Measurements from ENCODE around the gene MRM3. TPM values are rescaled to one million over a fixed set of nuclear protein-coding genes. Genes with fewer than 3 reads are reported as not detected.

Gene MRM3
- total and polyA plus RNA-seq, 2 of the 4 experiments (the other 2 are of a cell fraction): 9.0 to 15.2 TPM

DNA sequence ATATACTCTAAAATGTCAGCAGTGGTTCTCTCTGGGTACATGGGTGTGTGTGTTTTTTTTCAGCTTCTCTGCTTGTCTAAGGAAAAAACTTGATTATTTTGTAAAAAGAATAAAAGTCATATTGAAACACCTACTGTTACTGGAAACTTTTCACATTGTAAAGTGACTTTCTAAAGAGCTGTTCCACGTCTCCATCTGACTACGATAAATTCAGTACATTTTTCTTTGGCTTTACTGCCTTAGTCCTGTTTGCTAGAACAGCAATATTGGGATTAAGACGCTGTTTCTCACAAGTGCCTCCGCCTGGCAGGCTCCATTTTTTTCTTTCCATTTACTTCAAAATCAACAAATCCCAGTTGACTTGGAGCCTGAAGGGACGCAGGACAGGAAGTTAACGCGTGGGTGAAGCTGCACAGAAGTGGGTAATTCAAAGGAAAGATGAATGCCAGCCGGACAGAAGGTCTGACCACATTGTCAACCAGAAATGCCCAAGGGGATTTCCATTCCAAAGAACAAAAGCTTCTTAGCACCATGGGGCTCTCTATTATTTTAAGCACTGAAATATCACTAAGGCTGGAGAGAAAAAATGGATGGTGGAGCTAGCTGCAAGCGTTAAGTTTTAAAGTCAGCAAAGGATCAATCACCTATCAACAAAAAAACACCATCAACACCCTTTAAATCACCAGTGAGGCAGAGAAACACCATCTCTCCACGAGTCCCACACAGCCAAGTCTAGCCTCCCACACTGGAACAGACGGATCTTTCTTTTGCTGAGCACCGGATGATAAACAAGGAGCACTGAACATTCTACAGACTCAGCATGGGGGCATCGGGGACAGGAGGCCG is 8.5 kb upstream of the MRM3 start:
- intact Hi-C loops (cut with micrococcal nuclease) (no loop called here), dilution Hi-C loops (cut with HindIII; ENCODE audit: low sequenced_read_pairs, unreplicated experiment) (no loop called here), in situ Hi-C loops (cut with MboI; ENCODE audit: low sequenced_read_pairs) (no loop called here)
- Histone ChIP-seq H3K4me1 (ENCODE audit: control insufficient read depth, insufficient read depth, low read length) (no peaks in the 10 kb centered on the region), H2BK20ac (ENCODE audit: low read depth, low read length) (no peak overlapping the region), H3K9me3 (ENCODE audit: control insufficient read depth, insufficient read depth, low read length) (no peaks in the 10 kb centered on the region), H2BK5ac (ENCODE audit: low read depth, low read length, poor library complexity, severe bottlenecking) (no peak overlapping the region), H3K14ac (replicated peaks; ENCODE audit: low read depth, low read length) (no peak overlapping the region), H2AK5ac (ENCODE audit: low read depth, low read length) (no peak overlapping the region), H3K18ac (ENCODE audit: low read depth, low read length) (no peak overlapping the region), H3K4me3 (ENCODE audit: insufficient read depth, low read depth, low read length) (no peak overlapping the region), H4K91ac (ENCODE audit: insufficient read depth, low read depth, low read length) (no peak overlapping the region), H3K4ac (ENCODE audit: low read depth, low read length) (no peak overlapping the region), H3K4me2 (ENCODE audit: low read depth, low read length) (no peak overlapping the region), H2BK15ac (ENCODE audit: low read depth, low read length) (no peak overlapping the region), H3K56ac (ENCODE audit: extremely low read depth, insufficient read depth, low read length) (no peak overlapping the region), H3K9me1 (ENCODE audit: insufficient read depth, low read length) (no peaks in the 10 kb centered on the region), H3K27me3 (ENCODE audit: control insufficient read depth, insufficient read depth, low read length) (no peaks in the 10 kb centered on the region), H2AFZ (replicated peaks; ENCODE audit: low read length, poor library complexity) (no peak overlapping the region), H2AK9ac (replicated peaks; ENCODE audit: low read depth, low read length, poor library complexity) (no peak overlapping the region), H4K8ac (ENCODE audit: low read depth in 2 of 2, low read length in 2 of 2) (no peak overlapping the region), H3K23ac (ENCODE audit: low read depth, low read length) (no peak overlapping the region), H4K5ac (ENCODE audit: low read depth, low read length) (no peak overlapping the region), H3K79me1 (ENCODE audit: low read depth in 1 of 2, low read length in 2 of 2) (peaks cover 14 to 34% of the 10 kb centered on the region in 2 experiments), H3K27ac (ENCODE audit: insufficient read depth, low read length) (no peak overlapping the region), H2BK120ac (ENCODE audit: low read depth, low read length) (no peak overlapping the region), H4K20me1 (ENCODE audit: insufficient read depth, low read length) (no peaks in the 10 kb centered on the region), H3K36me3 (ENCODE audit: control insufficient read depth, insufficient read depth, low read length) (peaks cover 52% of the 10 kb centered on the region), H3K9ac (ENCODE audit: low read depth, low read length) (no peak overlapping the region)
- DNase-seq: no peak
- WGBS, 2 experiments (ENCODE audit: extremely low coverage in 2 of 2, insufficient read length in 1 of 2): 100% methylated on average over 5 of the region's 14 CpGs; no CpG with 5 or more reads in 1 of the 2 experiments
- TF ChIP-seq BHLHE40 (IDR thresholded peaks at IDR 0.05; ENCODE audit: low read depth, low read length): no peak
- TF ChIP-seq SMC3 (IDR thresholded peaks at IDR 0.05; ENCODE audit: low read depth, low read length): no peak
- no peak for TF ChIP-seq RCOR1 (IDR thresholded peaks at IDR 0.05; ENCODE audit: insufficient replicate concordance, low read length)
- no peak for TF ChIP-seq MAZ (IDR thresholded peaks at IDR 0.05; ENCODE audit: borderline replicate concordance, low read depth, low read length)
- TF ChIP-seq ELK1 (IDR thresholded peaks at IDR 0.05; ENCODE audit: borderline replicate concordance, low read depth, low read length): no peak
- TF ChIP-seq, protein P1, sequence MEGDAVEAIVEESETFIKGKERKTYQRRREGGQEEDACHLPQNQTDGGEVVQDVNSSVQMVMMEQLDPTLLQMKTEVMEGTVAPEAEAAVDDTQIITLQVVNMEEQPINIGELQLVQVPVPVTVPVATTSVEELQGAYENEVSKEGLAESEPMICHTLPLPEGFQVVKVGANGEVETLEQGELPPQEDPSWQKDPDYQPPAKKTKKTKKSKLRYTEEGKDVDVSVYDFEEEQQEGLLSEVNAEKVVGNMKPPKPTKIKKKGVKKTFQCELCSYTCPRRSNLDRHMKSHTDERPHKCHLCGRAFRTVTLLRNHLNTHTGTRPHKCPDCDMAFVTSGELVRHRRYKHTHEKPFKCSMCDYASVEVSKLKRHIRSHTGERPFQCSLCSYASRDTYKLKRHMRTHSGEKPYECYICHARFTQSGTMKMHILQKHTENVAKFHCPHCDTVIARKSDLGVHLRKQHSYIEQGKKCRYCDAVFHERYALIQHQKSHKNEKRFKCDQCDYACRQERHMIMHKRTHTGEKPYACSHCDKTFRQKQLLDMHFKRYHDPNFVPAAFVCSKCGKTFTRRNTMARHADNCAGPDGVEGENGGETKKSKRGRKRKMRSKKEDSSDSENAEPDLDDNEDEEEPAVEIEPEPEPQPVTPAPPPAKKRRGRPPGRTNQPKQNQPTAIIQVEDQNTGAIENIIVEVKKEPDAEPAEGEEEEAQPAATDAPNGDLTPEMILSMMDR (conservative IDR thresholded peaks at IDR 0.05; ENCODE audit: low read depth, low read length): no peak
- TF ChIP-seq POLR2A (IDR thresholded peaks at IDR 0.05; ENCODE audit: low read depth, low read length): no peak
- TF ChIP-seq MAFK (IDR thresholded peaks at IDR 0.05; ENCODE audit: low read depth, low read length): no peak
- ATAC-seq (ENCODE audit: low read depth): no peak
- POLR2A ChIA-PET (ENCODE audit: unreplicated experiment): no interaction called here
- CTCF ChIA-PET: interaction anchor here (0.6 to 1.0 kb wide), 3 partner anchors 223 to 600 kb away, joined by 3 to 4 read pairs (median 3); partner anchors contain the start of gene TIMM22
- BruUV-seq (replicated peaks): no TSS peak

Measured in IMR-90 (cell line).